Pancreas (tissue), 10 donors: Measurements from ENCODE around the gene MTARC1. TPM values are rescaled to one million over a fixed set of nuclear protein-coding genes. Genes with fewer than 3 reads are reported as not detected.

Experiments
- ATAC-seq, 4 donors: fragments of 200-7000 bp; cut with Tn5 transposase; one replicate each; pipeline versions ENCODE4 v1.8.0 to v1.9.1; 2020; ENCODE audit warnings: mild to moderate bottlenecking in 4 of 4, moderate library complexity in 4 of 4
- DNase-seq, 6 donors: peaks; one replicate each; pipeline ENCODE4 v3.0.0-alpha.2; 2020
- FAIRE-seq: peaks from 2 replicates; lab custom pipeline; 2012; peaks lifted over from hg19 to GRCh38; lab: Jason Lieb, UNC
- H3K27ac ChIP-seq, 4 donors: fragments of 200-600 bp; sonication (generic); 1 replicate in 3 of 4; 2 replicates in 1 of 4; pipeline versions ENCODE4 v1.5.0 to v1.8.0; 2020
- H3K27me3 ChIP-seq, 4 donors: fragments of 200-600 bp; one replicate each; pipeline ENCODE4 v1.8.0; 2021
- H3K36me3 ChIP-seq, 3 donors: fragments of 200-600 bp; sonication (generic) in 1 of 3; one replicate each; pipeline versions ENCODE4 v1.5.0 to v1.8.0; 2020 to 2021
- H3K4me1 ChIP-seq, 3 donors: fragments of 200-600 bp; one replicate each; pipeline ENCODE4 v1.8.0; 2021
- H3K4me3 ChIP-seq, 4 donors: fragments of 200-600 bp; sonication (generic) in 2 of 4; one replicate each; pipeline versions ENCODE4 v1.5.0 to v1.8.0; 2020 to 2021
- H3K9me3 ChIP-seq, 4 donors: fragments of 200-600 bp; one replicate each; pipeline ENCODE4 v1.8.0; 2021
- WGBS, 2 donors: extraction: QIAGEN DNeasy Blood & Tissue Kit; methylation state at CpG; one replicate each; pipeline ENCODE4 v1.1.7; 2013; 5-methylcytosine and 5-hydroxymethylcytosine counted together
- intact Hi-C, 3 donors: fragments of 100-400 bp; cut with DNase I; formaldehyde crosslinking; loops; one replicate each; pipeline versions ENCODE4 v1.11.1 to v1.14.2; 2022
- polyA plus RNA-seq, 2 donors: library from polyadenylated mRNA; stranded (reverse); fragments of 200-250 nt; gene quantifications; one replicate each; pipeline ENCODE4 v1.2.3, GENCODE V29; 2013
- total RNA-seq, 6 donors: library from RNA; stranded (reverse); fragmentation: NEBNext Ultra II Directional in 4 of 6; extraction: Animal tissue kit (Norgen Biotek cat#: 25700) in 4 of 6; gene quantifications; one replicate each; pipeline versions ENCODE4 v1.2.1 to v1.2.4, GENCODE V29; 2021 to 2023
- TF ChIP-seq, protein P1 (sequence below), 4 donors: fragments of 200-600 bp; sonication (generic) in 3 of 4; IDR thresholded peaks; one replicate each; pipeline versions ENCODE4 v1.5.0 to v1.8.0; 2021; ENCODE audit warnings: antibody characterized with exemption in 4 of 4
- donor health status: healthy with polysubstance abuse.
- donor health status: DM: no; HTN: no; CAD: no; lungs with moderate emphysema.
- donor health status: DM: no; HTN: no; CAD: no.
- donor health status: control.
- donor health status: control.
- donor health status: Bipolar disorder and iron deficiency.
- donor health status: DM: yes; HTN: yes; CAD: no.
- donor health status: DM: no; HTN: no; CAD: no.
- donor health status: DM: no; HTN: no; CAD: no.
- donor health status: DM: yes; HTN: yes; CAD: no.

Gene MTARC1
- total and polyA plus RNA-seq, 8 donors: 2.5 to 10.8 (median 7.1) TPM

- Histone ChIP-seq H3K27me3 (no peaks in the 10 kb centered on the region), H3K27ac (no peak overlapping the region), H3K9me3 (no peaks in the 10 kb centered on the region), H3K4me1 (no peaks in the 10 kb centered on the region), H3K36me3 (no peaks in the 10 kb centered on the region), H3K4me3 (no peak overlapping the region)
- TF ChIP-seq, protein P1, sequence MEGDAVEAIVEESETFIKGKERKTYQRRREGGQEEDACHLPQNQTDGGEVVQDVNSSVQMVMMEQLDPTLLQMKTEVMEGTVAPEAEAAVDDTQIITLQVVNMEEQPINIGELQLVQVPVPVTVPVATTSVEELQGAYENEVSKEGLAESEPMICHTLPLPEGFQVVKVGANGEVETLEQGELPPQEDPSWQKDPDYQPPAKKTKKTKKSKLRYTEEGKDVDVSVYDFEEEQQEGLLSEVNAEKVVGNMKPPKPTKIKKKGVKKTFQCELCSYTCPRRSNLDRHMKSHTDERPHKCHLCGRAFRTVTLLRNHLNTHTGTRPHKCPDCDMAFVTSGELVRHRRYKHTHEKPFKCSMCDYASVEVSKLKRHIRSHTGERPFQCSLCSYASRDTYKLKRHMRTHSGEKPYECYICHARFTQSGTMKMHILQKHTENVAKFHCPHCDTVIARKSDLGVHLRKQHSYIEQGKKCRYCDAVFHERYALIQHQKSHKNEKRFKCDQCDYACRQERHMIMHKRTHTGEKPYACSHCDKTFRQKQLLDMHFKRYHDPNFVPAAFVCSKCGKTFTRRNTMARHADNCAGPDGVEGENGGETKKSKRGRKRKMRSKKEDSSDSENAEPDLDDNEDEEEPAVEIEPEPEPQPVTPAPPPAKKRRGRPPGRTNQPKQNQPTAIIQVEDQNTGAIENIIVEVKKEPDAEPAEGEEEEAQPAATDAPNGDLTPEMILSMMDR (IDR thresholded peaks at IDR 0.05): no peak
- intact Hi-C loops: no loop called here
- ATAC-seq (no peak), FAIRE-seq (no peak), DNase-seq (no peak)
- 68 to 79% methylated on average over 4 of the region's 4 CpGs for WGBS, 2 donors
These were observed 47.6 kb downstream of the MTARC1 start for GRCh38 chr1:220834155-220834870.

Other genes starting within 250 kb of the MTARC1 start
- 10 to 100 TPM in 2 of 6 donors, 1 to 10 TPM in 4; 5.0 to 17.0 (median 8.8) TPM for gene C1orf115, start 96.5 kb upstream of the MTARC1 start, total RNA-seq
- gene C1orf115, start 96.5 kb upstream of the MTARC1 start, polyA plus RNA-seq: 1 to 10 TPM; 5.4 to 6.9 TPM
- 10 to 100 TPM; 14.8 to 27.0 (median 16.8) TPM for gene MTARC2, start 38.6 kb upstream of the MTARC1 start, total RNA-seq
- 10 to 100 TPM; 12.2 to 15.9 TPM for gene MTARC2, start 38.6 kb upstream of the MTARC1 start, polyA plus RNA-seq
- 1 to 10 TPM in 4 of 6 donors, under 1 TPM in 2; 0.74 to 3.8 (median 1.9) TPM for gene HLX, start 92.5 kb downstream of the MTARC1 start, total RNA-seq
- 1 to 10 TPM; 3.0 to 5.9 TPM for gene HLX, start 92.5 kb downstream of the MTARC1 start, polyA plus RNA-seq